Neural crest cell (in vitro differentiated cells): ENCODE data around the gene MCRS1. TPM values are rescaled to one million over a fixed set of nuclear protein-coding genes. Genes with fewer than 3 reads are reported as not detected.

Source experiments
- DNase-seq: peaks from one replicate; pipeline ENCODE4 v3.0.0; 2021; ENCODE audit warnings: low read depth, mixed read lengths, low spot score
- H3K27ac Mint-ChIP-seq: one replicate; pipeline ENCODE4 v1.8.0; 2021; ENCODE audit warnings: mild to moderate bottlenecking, mixed read lengths; ENCODE audit not compliant: unreplicated experiment
- H3K27me3 Mint-ChIP-seq: 2 replicates; pipeline ENCODE4 v1.8.0; 2021; ENCODE audit warnings: low read depth, mild to moderate bottlenecking, mixed read lengths
- H3K36me3 Mint-ChIP-seq: 2 replicates; pipeline ENCODE4 v1.8.0; 2021; ENCODE audit warnings: low read depth, mild to moderate bottlenecking, mixed read lengths
- H3K4me1 Mint-ChIP-seq: 2 replicates; pipeline ENCODE4 v1.8.0; 2021; ENCODE audit warnings: mixed read lengths
- H3K4me3 Mint-ChIP-seq: one replicate; pipeline ENCODE4 v1.8.0; 2021; ENCODE audit warnings: mild to moderate bottlenecking, mixed read lengths
- H3K9me3 Mint-ChIP-seq: 2 replicates; pipeline ENCODE4 v1.8.0; 2021; ENCODE audit warnings: mixed read lengths
- total RNA-seq: library from RNA; stranded (reverse); gene quantifications from 2 replicates; pipeline ENCODE4 v1.2.1, GENCODE V29; 2021
- TF ChIP-seq, protein P1 (sequence below): fragments of 200-600 bp; sonication (generic); conservative IDR thresholded peaks from 2 replicates; pipeline ENCODE4 v1.5.0; 2021; ENCODE audit warnings: antibody characterized with exemption, mild to moderate bottlenecking

MCRS1 gene
- total RNA-seq, 1 donor from 2014 or later, result 95.3 TPM

DNA sequence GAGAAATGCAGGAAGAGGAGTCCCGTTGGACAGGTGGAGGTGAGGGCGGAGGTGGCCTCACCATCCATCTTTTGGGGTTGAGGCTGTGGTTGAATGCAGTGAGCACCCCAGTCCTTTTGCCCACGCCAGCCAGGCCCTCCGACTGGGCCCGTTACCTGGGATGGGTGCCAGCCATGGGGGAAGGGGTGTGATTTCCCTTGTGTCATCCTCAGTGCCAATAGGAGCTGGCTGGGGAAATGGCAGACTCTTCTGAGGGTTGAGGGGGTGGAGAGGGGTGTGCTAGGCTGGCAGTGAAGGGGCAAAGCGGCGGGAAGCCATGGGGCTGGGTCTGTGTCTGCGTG lies 19.5 kb downstream of the MCRS1 start:
- Mint-ChIP-seq H3K27me3 (peaks cover 37% of the 10 kb centered on the region), H3K27ac (no peak overlapping the region), H3K36me3 (no peaks in the 10 kb centered on the region), H3K9me3 (no peaks in the 10 kb centered on the region), H3K4me3 (no peak overlapping the region), H3K4me1 (peaks cover 20% of the 10 kb centered on the region)
- no peak for DNase-seq
- TF ChIP-seq, protein P1, sequence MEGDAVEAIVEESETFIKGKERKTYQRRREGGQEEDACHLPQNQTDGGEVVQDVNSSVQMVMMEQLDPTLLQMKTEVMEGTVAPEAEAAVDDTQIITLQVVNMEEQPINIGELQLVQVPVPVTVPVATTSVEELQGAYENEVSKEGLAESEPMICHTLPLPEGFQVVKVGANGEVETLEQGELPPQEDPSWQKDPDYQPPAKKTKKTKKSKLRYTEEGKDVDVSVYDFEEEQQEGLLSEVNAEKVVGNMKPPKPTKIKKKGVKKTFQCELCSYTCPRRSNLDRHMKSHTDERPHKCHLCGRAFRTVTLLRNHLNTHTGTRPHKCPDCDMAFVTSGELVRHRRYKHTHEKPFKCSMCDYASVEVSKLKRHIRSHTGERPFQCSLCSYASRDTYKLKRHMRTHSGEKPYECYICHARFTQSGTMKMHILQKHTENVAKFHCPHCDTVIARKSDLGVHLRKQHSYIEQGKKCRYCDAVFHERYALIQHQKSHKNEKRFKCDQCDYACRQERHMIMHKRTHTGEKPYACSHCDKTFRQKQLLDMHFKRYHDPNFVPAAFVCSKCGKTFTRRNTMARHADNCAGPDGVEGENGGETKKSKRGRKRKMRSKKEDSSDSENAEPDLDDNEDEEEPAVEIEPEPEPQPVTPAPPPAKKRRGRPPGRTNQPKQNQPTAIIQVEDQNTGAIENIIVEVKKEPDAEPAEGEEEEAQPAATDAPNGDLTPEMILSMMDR, result no peak

DNA sequence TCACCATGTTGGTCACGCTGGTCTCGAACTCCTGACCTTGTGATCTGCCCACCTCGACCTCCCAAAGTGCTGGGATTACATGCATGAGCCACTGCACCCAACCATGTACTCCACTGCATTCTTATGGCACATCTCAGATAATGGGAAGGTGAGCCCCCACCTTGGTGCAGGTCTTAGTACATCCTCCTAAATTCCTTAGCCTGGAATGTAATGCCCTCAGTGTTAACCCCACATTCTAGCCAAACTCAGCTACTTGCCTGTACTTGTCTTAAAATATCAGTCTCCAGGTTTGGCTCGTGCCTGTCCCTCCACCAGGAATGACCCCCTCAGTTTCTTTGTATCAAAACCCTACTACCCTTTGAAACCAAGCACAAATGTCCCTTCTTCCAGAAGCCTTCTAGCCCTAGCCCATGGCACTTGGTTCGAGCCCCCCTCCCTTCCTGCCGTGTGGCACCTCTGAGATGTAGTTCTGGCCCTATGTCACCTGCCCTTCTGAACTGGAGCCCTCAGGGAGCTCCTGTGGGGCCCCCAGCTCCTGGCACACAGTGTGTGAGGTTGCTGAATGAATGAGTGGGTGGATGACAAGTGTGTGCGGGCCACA lies 20.8 kb downstream of the MCRS1 start:
- Mint-ChIP-seq H3K36me3 (no peaks in the 10 kb centered on the region), H3K9me3 (no peaks in the 10 kb centered on the region), H3K4me1 (peaks cover 20% of the 10 kb centered on the region), H3K4me3 (no peak overlapping the region), H3K27me3 (peaks cover 50% of the 10 kb centered on the region), H3K27ac (no peak overlapping the region)
- no peak for DNase-seq
- TF ChIP-seq, protein P1, result no peak

DNA sequence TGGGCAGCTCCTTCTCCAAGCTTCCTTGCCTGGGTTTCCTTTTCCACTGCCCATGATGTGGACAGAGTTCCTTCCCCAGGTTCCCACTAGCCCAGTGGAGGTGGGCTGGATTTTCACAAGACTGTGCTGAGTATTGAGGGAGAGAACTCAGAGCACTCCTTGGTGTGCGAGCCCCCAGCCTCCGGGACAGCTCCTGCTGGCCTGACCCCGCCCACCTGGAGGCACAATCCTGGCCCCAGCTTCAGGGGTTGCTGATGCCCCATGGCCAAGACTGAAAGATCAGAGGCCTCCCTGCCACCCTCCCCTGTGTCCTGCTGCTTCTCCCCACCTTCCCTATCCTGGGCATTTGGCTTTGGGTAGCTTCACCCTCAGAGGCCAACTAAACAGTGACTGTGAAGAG lies 21.5 kb downstream of the MCRS1 start:
- Mint-ChIP-seq H3K4me3 (no peak overlapping the region), H3K36me3 (no peaks in the 10 kb centered on the region), H3K27me3 (peaks cover 57% of the 10 kb centered on the region), H3K27ac (no peak overlapping the region), H3K4me1 (peaks cover 20% of the 10 kb centered on the region), H3K9me3 (no peaks in the 10 kb centered on the region)
- TF ChIP-seq, protein P1, result no peak
- no peak for DNase-seq

DNA sequence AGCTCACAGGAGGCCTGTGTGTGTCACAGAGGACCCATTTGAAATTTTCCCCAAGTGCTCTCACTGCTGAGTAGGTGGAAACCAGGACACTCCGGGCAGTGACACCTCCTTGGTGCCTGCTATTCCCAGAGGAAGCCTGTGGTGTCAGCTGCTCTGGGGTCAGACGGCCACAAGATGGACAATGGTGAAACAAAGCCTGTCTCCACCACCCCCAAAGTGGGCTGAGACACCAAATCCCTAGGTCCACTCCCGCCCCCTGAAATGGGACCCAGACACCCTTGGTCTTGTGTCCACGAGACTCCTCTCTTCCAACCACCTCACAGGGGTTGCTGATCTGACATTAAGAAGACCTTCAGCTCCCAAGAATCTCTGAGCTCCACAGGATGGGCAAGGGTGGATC lies 22.1 kb downstream of the MCRS1 start:
- no peak for DNase-seq
- TF ChIP-seq, protein P1, result no peak
- Mint-ChIP-seq H3K36me3 (no peaks in the 10 kb centered on the region), H3K27ac (no peak overlapping the region), H3K4me3 (no peak overlapping the region), H3K4me1 (peaks cover 19% of the 10 kb centered on the region), H3K9me3 (no peaks in the 10 kb centered on the region), H3K27me3 (peaks cover 64% of the 10 kb centered on the region)

DNA sequence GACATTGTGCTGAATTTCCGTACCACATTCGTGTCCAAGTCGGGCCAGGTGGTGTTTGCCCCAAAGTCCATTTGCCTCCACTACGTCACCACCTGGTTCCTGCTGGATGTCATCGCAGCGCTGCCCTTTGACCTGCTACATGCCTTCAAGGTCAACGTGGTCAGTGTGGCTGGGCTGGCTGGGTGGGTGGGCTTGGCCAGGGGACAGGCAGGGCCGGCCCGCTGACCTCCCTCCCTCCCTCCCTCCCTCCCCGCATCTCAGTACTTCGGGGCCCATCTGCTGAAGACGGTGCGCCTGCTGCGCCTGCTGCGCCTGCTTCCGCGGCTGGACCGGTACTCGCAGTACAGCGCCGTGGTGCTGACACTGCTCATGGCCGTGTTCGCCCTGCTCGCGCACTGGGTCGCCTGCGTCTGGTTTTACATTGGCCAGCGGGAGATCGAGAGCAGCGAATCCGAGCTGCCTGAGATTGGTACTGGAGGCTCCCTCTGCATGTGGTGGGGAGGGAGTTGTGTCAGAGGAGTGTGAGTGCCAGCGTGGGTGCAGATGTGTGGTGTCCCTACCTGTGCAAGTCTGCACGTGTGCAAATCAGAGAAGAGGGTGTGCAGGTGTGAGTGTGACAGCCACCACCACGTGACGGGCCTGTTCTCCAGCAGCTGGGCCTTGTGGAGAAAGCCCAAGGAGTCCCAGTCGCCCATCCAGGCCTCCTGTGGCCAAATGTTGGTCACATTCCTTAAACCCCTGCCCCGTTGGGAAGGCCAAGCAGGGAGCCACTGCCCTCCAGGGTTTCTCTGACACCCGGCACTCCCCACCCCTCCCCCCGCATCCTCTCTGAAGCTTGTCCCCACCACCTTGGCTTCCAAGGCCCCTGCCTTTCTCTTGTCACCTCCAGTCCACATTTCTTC lies 23.8 kb downstream of the MCRS1 start:
- H3K4me1 Mint-ChIP-seq, result peaks cover 12% of the 10 kb centered on the region
- no peak overlapping the region for H3K27ac Mint-ChIP-seq
- no peak overlapping the region for H3K4me3 Mint-ChIP-seq
- no peak for DNase-seq
- peaks cover 79% of the 10 kb centered on the region for H3K27me3 Mint-ChIP-seq
- no peaks in the 10 kb centered on the region for H3K9me3 Mint-ChIP-seq
- no peaks in the 10 kb centered on the region for H3K36me3 Mint-ChIP-seq
- TF ChIP-seq, protein P1, result no peak
